ENCODE measurements around the gene PTPRD. TPM values are rescaled to one million over a fixed set of nuclear protein-coding genes. Genes with fewer than 3 reads are reported as not detected.
A peak's percentile ranks its signal among the peaks of the same experiment; 100 is the strongest.

PTPRD gene
- polyA plus RNA-seq, 4 donors = 2.1 to 5.6 (median 3.9) TPM

DNA sequence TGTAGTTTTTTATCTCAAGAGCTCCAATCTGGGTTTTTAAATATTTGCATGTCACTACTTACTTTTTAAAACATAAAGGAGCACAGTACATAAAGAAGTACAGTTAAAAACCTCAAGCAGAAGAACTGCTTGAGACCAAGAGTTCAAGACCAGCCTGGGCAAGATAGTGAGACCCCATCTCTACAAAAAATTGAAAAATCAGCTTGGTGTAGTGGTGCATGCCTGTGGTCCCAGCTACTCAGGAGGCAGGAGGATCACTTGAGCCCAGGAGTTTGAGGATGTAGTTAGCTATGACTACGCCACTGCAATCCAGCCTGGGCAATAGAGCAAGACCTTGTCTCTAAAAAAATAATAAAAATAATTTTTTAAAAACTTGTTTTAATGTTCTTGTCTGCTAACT, 1840.5 kb downstream of the PTPRD start:
- no peaks in the 10 kb centered on the region for H3K4me1 ChIP-seq (ENCODE audit: control insufficient read depth in 3 of 3, insufficient read depth in 2 of 3, low read depth in 1 of 3, low read length in 2 of 3)
- WGBS, 3 donors = 92 to 100% (median 94%) methylated on average over 1 of the region's 1 CpG
- DNase-seq = no peak
- no peak overlapping the region for H3K27ac ChIP-seq (ENCODE audit: low read depth in 1 of 3, low read length in 2 of 3)
- FAIRE-seq = no peak
- H3K36me3 ChIP-seq (ENCODE audit: control insufficient read depth in 3 of 3, insufficient read depth in 2 of 3, low read depth in 1 of 3, low read length in 3 of 3) = no peaks in the 10 kb centered on the region
- H3K9me3 ChIP-seq (ENCODE audit: control insufficient read depth in 2 of 2, insufficient read depth in 1 of 2, low read depth in 1 of 2, low read length in 1 of 2) = no peaks in the 10 kb centered on the region
- H3K4me3 ChIP-seq (ENCODE audit: low read depth in 1 of 3, low read length in 3 of 3) = no peak overlapping the region
- H3K27me3 ChIP-seq (ENCODE audit: control insufficient read depth in 3 of 3, insufficient read depth in 3 of 3, low read length in 3 of 3) = no peaks in the 10 kb centered on the region

- FAIRE-seq = no peak
- 53 to 75% (median 68%) methylated on average over 4 of the region's 4 CpGs for WGBS, 3 donors
- Histone ChIP-seq H3K9me3 (ENCODE audit: control insufficient read depth in 2 of 2, insufficient read depth in 1 of 2, low read depth in 1 of 2, low read length in 1 of 2) (no peaks in the 10 kb centered on the region), H3K4me3 (ENCODE audit: low read depth in 1 of 3, low read length in 3 of 3) (no peak overlapping the region), H3K27me3 (ENCODE audit: control insufficient read depth in 3 of 3, insufficient read depth in 3 of 3, low read length in 3 of 3) (no peaks in the 10 kb centered on the region), H3K4me1 (ENCODE audit: control insufficient read depth in 3 of 3, insufficient read depth in 2 of 3, low read depth in 1 of 3, low read length in 2 of 3) (no peaks in the 10 kb centered on the region), H3K36me3 (ENCODE audit: control insufficient read depth in 3 of 3, insufficient read depth in 2 of 3, low read depth in 1 of 3, low read length in 3 of 3) (no peaks in the 10 kb centered on the region), H3K27ac (ENCODE audit: low read depth in 1 of 3, low read length in 2 of 3) (no peak overlapping the region)
- DNase-seq = no peak
Observed at GRCh38 chr9:8769153-8769552, 1843.6 kb downstream of the PTPRD start.

GRCh38 chr9:8766096-8766495, 1846.7 kb downstream of the PTPRD start:
- 72 to 91% (median 74%) methylated on average over 3 of the region's 3 CpGs for WGBS, 3 donors
- no peak overlapping the region for H3K4me3 ChIP-seq (ENCODE audit: low read depth in 1 of 3, low read length in 3 of 3)
- DNase-seq (no peak), FAIRE-seq (no peak)
- H3K27ac ChIP-seq (ENCODE audit: low read depth in 1 of 3, low read length in 2 of 3) = no peak overlapping the region
- no peaks in the 10 kb centered on the region for H3K27me3 ChIP-seq (ENCODE audit: control insufficient read depth in 3 of 3, insufficient read depth in 3 of 3, low read length in 3 of 3)
- H3K4me1 ChIP-seq (ENCODE audit: control insufficient read depth in 3 of 3, insufficient read depth in 2 of 3, low read depth in 1 of 3, low read length in 2 of 3) = no peaks in the 10 kb centered on the region
- no peaks in the 10 kb centered on the region for H3K36me3 ChIP-seq (ENCODE audit: control insufficient read depth in 3 of 3, insufficient read depth in 2 of 3, low read depth in 1 of 3, low read length in 3 of 3)
- H3K9me3 ChIP-seq (ENCODE audit: control insufficient read depth in 2 of 2, insufficient read depth in 1 of 2, low read depth in 1 of 2, low read length in 1 of 2) = no peaks in the 10 kb centered on the region

DNA sequence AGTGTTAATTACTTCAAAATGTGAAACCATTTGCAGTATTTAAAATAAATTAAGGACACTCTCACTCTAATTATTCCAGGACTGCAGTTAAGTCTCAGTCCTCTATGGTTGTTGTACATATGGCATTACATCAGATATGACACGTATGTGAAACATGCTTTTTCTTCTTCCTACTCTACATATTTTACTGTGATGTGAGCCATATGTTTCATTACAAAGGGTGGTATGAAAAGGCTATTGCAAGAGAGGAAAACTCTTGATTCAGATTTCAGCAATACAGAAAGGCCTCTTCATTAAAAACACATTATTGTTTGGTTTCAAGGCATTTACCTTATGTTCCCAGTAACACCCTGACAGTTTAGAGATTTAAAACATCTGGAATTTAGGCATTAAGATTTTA, 1848.8 kb downstream of the PTPRD start:
- FAIRE-seq (no peak), DNase-seq (no peak)
- H3K36me3 ChIP-seq (ENCODE audit: control insufficient read depth in 3 of 3, insufficient read depth in 2 of 3, low read depth in 1 of 3, low read length in 3 of 3) = no peaks in the 10 kb centered on the region
- no peak overlapping the region for H3K27ac ChIP-seq (ENCODE audit: low read depth in 1 of 3, low read length in 2 of 3)
- WGBS, 3 donors = 83 to 94% (median 87%) methylated on average over 1 of the region's 1 CpG
- H3K9me3 ChIP-seq (ENCODE audit: control insufficient read depth in 2 of 2, insufficient read depth in 1 of 2, low read depth in 1 of 2, low read length in 1 of 2) = no peaks in the 10 kb centered on the region
- H3K4me3 ChIP-seq (ENCODE audit: low read depth in 1 of 3, low read length in 3 of 3) = no peak overlapping the region
- H3K4me1 ChIP-seq (ENCODE audit: control insufficient read depth in 3 of 3, insufficient read depth in 2 of 3, low read depth in 1 of 3, low read length in 2 of 3) = no peaks in the 10 kb centered on the region
- H3K27me3 ChIP-seq (ENCODE audit: control insufficient read depth in 3 of 3, insufficient read depth in 3 of 3, low read length in 3 of 3) = no peaks in the 10 kb centered on the region

DNA sequence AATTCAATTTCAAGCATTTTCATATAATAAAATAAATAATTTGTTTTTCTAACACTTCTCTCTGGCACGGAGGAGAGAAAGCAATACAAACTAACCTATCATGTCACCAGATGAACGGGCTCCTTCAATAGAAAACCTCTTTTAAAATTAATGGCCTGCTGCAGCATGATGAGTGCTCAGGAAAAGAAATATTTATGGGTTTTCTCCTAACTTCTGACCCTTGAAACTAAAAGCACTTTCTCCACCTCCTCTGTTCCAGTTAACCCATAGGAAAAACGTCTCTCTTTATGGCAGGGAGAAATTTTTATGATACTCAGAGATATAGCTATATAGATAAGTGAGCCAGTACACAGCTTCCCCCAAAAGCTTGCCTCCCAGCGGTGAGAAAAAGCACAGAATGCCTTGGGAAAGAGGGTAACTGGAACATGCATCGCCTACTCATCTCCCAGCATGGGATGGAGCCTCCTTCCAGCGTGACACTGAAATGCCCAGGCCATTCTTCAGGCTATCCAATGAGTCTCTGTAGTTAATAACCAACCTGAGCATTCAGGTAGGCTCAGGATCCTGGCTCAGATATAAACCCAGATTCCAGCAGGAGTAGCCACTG, 1850.2 kb downstream of the PTPRD start:
- FAIRE-seq = peak; percentile 19
- peak; percentile 41 for DNase-seq
- Histone ChIP-seq H3K4me1 (ENCODE audit: control insufficient read depth in 3 of 3, insufficient read depth in 2 of 3, low read depth in 1 of 3, low read length in 2 of 3) (no peaks in the 10 kb centered on the region), H3K36me3 (ENCODE audit: control insufficient read depth in 3 of 3, insufficient read depth in 2 of 3, low read depth in 1 of 3, low read length in 3 of 3) (no peaks in the 10 kb centered on the region), H3K4me3 (ENCODE audit: low read depth in 1 of 3, low read length in 3 of 3) (no peak overlapping the region), H3K9me3 (ENCODE audit: control insufficient read depth in 2 of 2, insufficient read depth in 1 of 2, low read depth in 1 of 2, low read length in 1 of 2) (no peaks in the 10 kb centered on the region), H3K27ac (ENCODE audit: low read depth in 1 of 3, low read length in 2 of 3) (no peak overlapping the region), H3K27me3 (ENCODE audit: control insufficient read depth in 3 of 3, insufficient read depth in 3 of 3, low read length in 3 of 3) (no peaks in the 10 kb centered on the region)
- 29 to 61% (median 36%) methylated on average over 6 of the region's 6 CpGs for WGBS, 3 donors

GRCh38 chr9:8760000-8760767, 1852.6 kb downstream of the PTPRD start:
- H3K27ac ChIP-seq (ENCODE audit: low read depth in 1 of 3, low read length in 2 of 3) = no peak overlapping the region
- no peak for DNase-seq
- FAIRE-seq = no peak
- no peaks in the 10 kb centered on the region for H3K27me3 ChIP-seq (ENCODE audit: control insufficient read depth in 3 of 3, insufficient read depth in 3 of 3, low read length in 3 of 3)
- H3K4me1 ChIP-seq (ENCODE audit: control insufficient read depth in 3 of 3, insufficient read depth in 2 of 3, low read depth in 1 of 3, low read length in 2 of 3) = no peaks in the 10 kb centered on the region
- no peaks in the 10 kb centered on the region for H3K9me3 ChIP-seq (ENCODE audit: control insufficient read depth in 2 of 2, insufficient read depth in 1 of 2, low read depth in 1 of 2, low read length in 1 of 2)
- 83 to 95% (median 92%) methylated on average over 8 of the region's 8 CpGs for WGBS, 3 donors
- H3K4me3 ChIP-seq (ENCODE audit: low read depth in 1 of 3, low read length in 3 of 3) = no peak overlapping the region
- no peaks in the 10 kb centered on the region for H3K36me3 ChIP-seq (ENCODE audit: control insufficient read depth in 3 of 3, insufficient read depth in 2 of 3, low read depth in 1 of 3, low read length in 3 of 3)

DNA sequence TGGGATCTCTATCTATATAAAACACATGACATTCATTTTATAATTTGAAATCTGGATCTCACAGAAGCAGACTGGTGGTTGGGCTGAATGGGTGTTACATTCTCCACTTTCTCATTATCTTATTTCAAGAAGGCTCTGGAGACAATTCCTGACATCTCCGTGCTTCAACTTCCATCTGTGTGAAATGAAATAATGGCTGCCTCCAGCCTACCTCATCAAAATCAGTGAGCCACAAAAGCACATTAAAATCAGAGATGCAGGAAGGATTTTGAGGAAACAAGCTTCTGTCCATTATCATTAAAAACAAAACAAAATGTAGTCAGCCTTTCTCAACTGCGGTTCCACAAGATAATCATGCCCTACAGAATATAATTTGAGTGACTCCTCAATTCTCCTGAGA, 1854.9 kb downstream of the PTPRD start:
- Histone ChIP-seq H3K36me3 (ENCODE audit: control insufficient read depth in 3 of 3, insufficient read depth in 2 of 3, low read depth in 1 of 3, low read length in 3 of 3) (no peaks in the 10 kb centered on the region), H3K27me3 (ENCODE audit: control insufficient read depth in 3 of 3, insufficient read depth in 3 of 3, low read length in 3 of 3) (no peaks in the 10 kb centered on the region), H3K9me3 (ENCODE audit: control insufficient read depth in 2 of 2, insufficient read depth in 1 of 2, low read depth in 1 of 2, low read length in 1 of 2) (no peaks in the 10 kb centered on the region), H3K4me3 (ENCODE audit: low read depth in 1 of 3, low read length in 3 of 3) (no peak overlapping the region), H3K27ac (ENCODE audit: low read depth in 1 of 3, low read length in 2 of 3) (no peak overlapping the region), H3K4me1 (ENCODE audit: control insufficient read depth in 3 of 3, insufficient read depth in 2 of 3, low read depth in 1 of 3, low read length in 2 of 3) (no peaks in the 10 kb centered on the region)
- 79 to 91% (median 85%) methylated on average over 2 of the region's 2 CpGs for WGBS, 3 donors
- no peak for DNase-seq
- no peak for FAIRE-seq

DNA sequence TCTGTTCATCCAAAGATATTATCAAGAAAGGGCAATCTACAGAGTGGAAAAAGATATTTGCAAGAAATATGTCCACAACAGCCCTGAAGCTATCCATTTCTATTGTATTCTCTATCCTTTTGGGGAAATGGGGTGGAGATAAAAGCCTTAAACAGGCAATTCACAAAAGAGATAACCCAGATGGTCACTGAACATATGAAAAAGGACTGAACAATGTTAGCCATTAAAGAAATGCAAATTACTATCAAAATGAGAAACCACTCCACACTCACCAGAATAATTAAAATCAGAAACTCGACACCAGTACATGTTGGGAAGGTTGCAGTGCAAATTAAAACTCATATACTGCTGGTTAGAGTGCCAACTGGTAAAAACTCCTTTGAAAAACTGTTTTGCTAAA, 1858.1 kb downstream of the PTPRD start:
- WGBS, 3 donors = 86 to 100% (median 88%) methylated on average over 1 of the region's 1 CpG
- Histone ChIP-seq H3K4me1 (ENCODE audit: control insufficient read depth in 3 of 3, insufficient read depth in 2 of 3, low read depth in 1 of 3, low read length in 2 of 3) (peaks cover 0 to 2% (median 0%) of the 10 kb centered on the region in 3 donors), H3K36me3 (ENCODE audit: control insufficient read depth in 3 of 3, insufficient read depth in 2 of 3, low read depth in 1 of 3, low read length in 3 of 3) (no peaks in the 10 kb centered on the region), H3K27ac (ENCODE audit: low read depth in 1 of 3, low read length in 2 of 3) (no peak overlapping the region), H3K9me3 (ENCODE audit: control insufficient read depth in 2 of 2, insufficient read depth in 1 of 2, low read depth in 1 of 2, low read length in 1 of 2) (no peaks in the 10 kb centered on the region), H3K4me3 (ENCODE audit: low read depth in 1 of 3, low read length in 3 of 3) (no peak overlapping the region), H3K27me3 (ENCODE audit: control insufficient read depth in 3 of 3, insufficient read depth in 3 of 3, low read length in 3 of 3) (no peaks in the 10 kb centered on the region)
- DNase-seq = no peak
- FAIRE-seq = no peak
